Activated naive CD4-positive, alpha-beta T cell treated with anti-CD3 and anti-CD28 coated beads for 36 hours (primary cell): ENCODE measurements around the gene BICD2. TPM values are rescaled to one million over a fixed set of nuclear protein-coding genes. Genes with fewer than 3 reads are reported as not detected.
A peak's percentile ranks its signal among the peaks of the same experiment; 100 is the strongest.

Source experiments
- CTCF ChIA-PET: fragments of 350-600 bp; sonication (Branson Sonifier 250); formaldehyde crosslinking; loops from one replicate; lab custom pipeline; 2021; ENCODE audit warnings: antibody characterized with exemption; lab: Charles Lee
- DNase-seq: peaks from one replicate; pipeline ENCODE4 v3.0.0-alpha.2; 2020
- H3K27ac Mint-ChIP-seq: one replicate; pipeline ENCODE4 v1.8.0; 2021; ENCODE audit warnings: mild to moderate bottlenecking, mixed read lengths
- H3K27me3 Mint-ChIP-seq: one replicate; pipeline ENCODE4 v1.8.0; 2021; ENCODE audit warnings: low read depth, mixed read lengths
- H3K36me3 Mint-ChIP-seq: one replicate; pipeline ENCODE4 v1.8.0; 2021; ENCODE audit warnings: low read depth, mixed read lengths
- H3K4me1 Mint-ChIP-seq: one replicate; pipeline ENCODE4 v1.8.0; 2021; ENCODE audit warnings: low read depth, mixed read lengths
- H3K4me3 Mint-ChIP-seq: one replicate; pipeline ENCODE4 v1.8.0; 2021; ENCODE audit warnings: mild to moderate bottlenecking, moderate library complexity, mixed read lengths
- H3K9me3 Mint-ChIP-seq: one replicate; pipeline ENCODE4 v1.8.0; 2021; ENCODE audit warnings: mixed read lengths
- intact Hi-C: fragments of 100-400 bp; cut with micrococcal nuclease; formaldehyde crosslinking; loops from one replicate; pipeline ENCODE4 v1.15.1; 2023
- total RNA-seq, 2 experiments: library from RNA; stranded (reverse); gene quantifications; one replicate each; pipeline ENCODE4 v1.2.3, GENCODE V29; 2021

BICD2 gene
- total RNA-seq, 2 experiments from 2014 or later: 11.2 to 12.0 TPM

GRCh38 chr9:92712767-92713166, 51.9 kb downstream of the BICD2 start:
- Mint-ChIP-seq H3K36me3 (peaks cover 18% of the 10 kb centered on the region), H3K4me1 (peaks cover 16% of the 10 kb centered on the region), H3K4me3 (no peak overlapping the region), H3K9me3 (no peaks in the 10 kb centered on the region), H3K27ac (no peak overlapping the region), H3K27me3 (no peaks in the 10 kb centered on the region)
- intact Hi-C loops: no loop called here
- CTCF ChIA-PET: interaction anchor here (0.9 to 8.0 kb wide), 2 partner anchors 78 to 97 kb away, joined by 4 to 89 read pairs; no protein-coding TSS in a partner anchor
- DNase-seq: no peak

GRCh38 chr9:92711844-92712243, 52.8 kb downstream of the BICD2 start:
- peak overlapping the region; percentile 32 for H3K27ac Mint-ChIP-seq
- H3K9me3 Mint-ChIP-seq: no peaks in the 10 kb centered on the region
- H3K4me3 Mint-ChIP-seq: no peak overlapping the region
- peaks cover 19% of the 10 kb centered on the region for H3K4me1 Mint-ChIP-seq
- peaks cover 18% of the 10 kb centered on the region for H3K36me3 Mint-ChIP-seq
- no peak for DNase-seq
- intact Hi-C loops: no loop called here
- no peaks in the 10 kb centered on the region for H3K27me3 Mint-ChIP-seq
- CTCF ChIA-PET: interaction anchor here (0.7 to 8.0 kb wide), 2 partner anchors 79 to 386 kb away, joined by 4 to 89 read pairs; no protein-coding TSS in a partner anchor

GRCh38 chr9:92711146-92711545, 53.5 kb downstream of the BICD2 start:
- DNase-seq: no peak
- H3K27ac Mint-ChIP-seq: no peak overlapping the region
- intact Hi-C loops: no loop called here
- H3K4me1 Mint-ChIP-seq: peaks cover 25% of the 10 kb centered on the region
- no peaks in the 10 kb centered on the region for H3K27me3 Mint-ChIP-seq
- CTCF ChIA-PET: no interaction called here
- H3K9me3 Mint-ChIP-seq: no peaks in the 10 kb centered on the region
- H3K4me3 Mint-ChIP-seq: no peak overlapping the region
- H3K36me3 Mint-ChIP-seq: peaks cover 18% of the 10 kb centered on the region

- no peak for DNase-seq
- no peak overlapping the region for H3K4me3 Mint-ChIP-seq
- no peaks in the 10 kb centered on the region for H3K9me3 Mint-ChIP-seq
- H3K27ac Mint-ChIP-seq: no peak overlapping the region
- CTCF ChIA-PET: no interaction called here
- intact Hi-C loops: no loop called here
- peaks cover 20% of the 10 kb centered on the region for H3K36me3 Mint-ChIP-seq
- H3K4me1 Mint-ChIP-seq: peaks cover 28% of the 10 kb centered on the region
- no peaks in the 10 kb centered on the region for H3K27me3 Mint-ChIP-seq
These were observed 54.3 kb downstream of the BICD2 start for GRCh38 chr9:92710368-92710767.

- no peak overlapping the region for H3K27ac Mint-ChIP-seq
- no peak for DNase-seq
- no peaks in the 10 kb centered on the region for H3K9me3 Mint-ChIP-seq
- CTCF ChIA-PET: interaction anchor here (0.6 to 1.1 kb wide), 3 partner anchors 81 to 462 kb away, joined by 3 to 4 read pairs (median 3); no protein-coding TSS in a partner anchor
- peaks cover 28% of the 10 kb centered on the region for H3K4me1 Mint-ChIP-seq
- no peak overlapping the region for H3K4me3 Mint-ChIP-seq
- H3K36me3 Mint-ChIP-seq: peaks cover 19% of the 10 kb centered on the region
- H3K27me3 Mint-ChIP-seq: no peaks in the 10 kb centered on the region
- intact Hi-C loops: loop anchor here (5.0 kb wide), 1 partner anchor 578 kb away; no protein-coding TSS in a partner anchor
These were observed 54.7 kb downstream of the BICD2 start for GRCh38 chr9:92709954-92710353.

GRCh38 chr9:92709240-92709639, 55.4 kb downstream of the BICD2 start:
- Mint-ChIP-seq H3K9me3 (no peaks in the 10 kb centered on the region), H3K4me3 (no peak overlapping the region), H3K27me3 (no peaks in the 10 kb centered on the region), H3K36me3 (peaks cover 16% of the 10 kb centered on the region), H3K27ac (no peak overlapping the region), H3K4me1 (peaks cover 26% of the 10 kb centered on the region)
- intact Hi-C loops: loop anchor here (5.0 kb wide), 1 partner anchor 577 kb away; no protein-coding TSS in a partner anchor
- DNase-seq: no peak
- CTCF ChIA-PET: interaction anchor here (1.0 to 1.1 kb wide), 2 partner anchors 14 to 82 kb away, joined by 3 to 4 read pairs; no protein-coding TSS in a partner anchor

- Mint-ChIP-seq H3K27me3 (no peaks in the 10 kb centered on the region), H3K9me3 (no peaks in the 10 kb centered on the region), H3K4me3 (no peak overlapping the region)
These were observed 57.1 kb downstream of the BICD2 start for GRCh38 chr9:92707530-92707929.

GRCh38 chr9:92706218-92706940, 58.3 kb downstream of the BICD2 start:
- peaks cover 4% of the 10 kb centered on the region for H3K36me3 Mint-ChIP-seq
- no peak overlapping the region for H3K4me3 Mint-ChIP-seq
- peak overlapping the region; percentile 7 for H3K27ac Mint-ChIP-seq

More at GRCh38 chr9:92707530-92707929, 57.1 kb downstream of the BICD2 start:
- H3K4me1 Mint-ChIP-seq: peaks cover 22% of the 10 kb centered on the region
- H3K36me3 Mint-ChIP-seq: peaks cover 6% of the 10 kb centered on the region
- H3K27ac Mint-ChIP-seq: no peak overlapping the region
- intact Hi-C loops: loop anchor here (5.0 kb wide), 1 partner anchor 575 kb away; no protein-coding TSS in a partner anchor
- CTCF ChIA-PET: interaction anchor here (0.8 to 1.0 kb wide), 2 partner anchors 8 to 10 kb away, joined by 3 to 5 read pairs; no protein-coding TSS in a partner anchor
- no peak for DNase-seq

GRCh38 chr9:92704528-92704927, 60.1 kb downstream of the BICD2 start:
- Mint-ChIP-seq H3K4me1 (peaks cover 12% of the 10 kb centered on the region), H3K27me3 (no peaks in the 10 kb centered on the region), H3K36me3 (peaks cover 3% of the 10 kb centered on the region), H3K9me3 (no peaks in the 10 kb centered on the region), H3K4me3 (no peak overlapping the region), H3K27ac (no peak overlapping the region)
- DNase-seq: no peak
- CTCF ChIA-PET: interaction anchor here (0.6 kb wide), 1 partner anchor 89 kb away, joined by 3 read pairs; no protein-coding TSS in a partner anchor
- intact Hi-C loops: no loop called here

More at GRCh38 chr9:92706218-92706940, 58.3 kb downstream of the BICD2 start:
- Mint-ChIP-seq H3K4me1 (peaks cover 13% of the 10 kb centered on the region), H3K27me3 (no peaks in the 10 kb centered on the region), H3K9me3 (no peaks in the 10 kb centered on the region)
- peak; percentile 61 for DNase-seq
- intact Hi-C loops: loop anchor here (5.0 kb wide), 1 partner anchor 574 kb away; no protein-coding TSS in a partner anchor
- CTCF ChIA-PET: interaction anchor here (0.8 to 1.0 kb wide), 3 partner anchors 9 to 859 kb away, joined by 3 to 5 read pairs (median 3); no protein-coding TSS in a partner anchor

- no peaks in the 10 kb centered on the region for H3K27me3 Mint-ChIP-seq
- H3K4me3 Mint-ChIP-seq: no peak overlapping the region
- DNase-seq: no peak
- CTCF ChIA-PET: no interaction called here
- H3K36me3 Mint-ChIP-seq: peaks cover 2% of the 10 kb centered on the region
- intact Hi-C loops: no loop called here
- H3K27ac Mint-ChIP-seq: no peak overlapping the region
- no peaks in the 10 kb centered on the region for H3K4me1 Mint-ChIP-seq
- peaks cover 25% of the 10 kb centered on the region for H3K9me3 Mint-ChIP-seq
These were observed 68.0 kb downstream of the BICD2 start for GRCh38 chr9:92696619-92697018.

- Mint-ChIP-seq H3K4me3 (no peak overlapping the region), H3K27ac (no peak overlapping the region), H3K9me3 (peaks cover 15% of the 10 kb centered on the region), H3K27me3 (no peaks in the 10 kb centered on the region), H3K36me3 (peaks cover 2% of the 10 kb centered on the region), H3K4me1 (no peaks in the 10 kb centered on the region)
- CTCF ChIA-PET: no interaction called here
- no peak for DNase-seq
- intact Hi-C loops: no loop called here
These were observed 77.7 kb downstream of the BICD2 start for GRCh38 chr9:92686954-92687353.

- intact Hi-C loops: no loop called here
- no peak for DNase-seq
- Mint-ChIP-seq H3K27ac (no peak overlapping the region), H3K36me3 (no peaks in the 10 kb centered on the region), H3K27me3 (no peaks in the 10 kb centered on the region), H3K4me3 (no peak overlapping the region), H3K4me1 (no peaks in the 10 kb centered on the region), H3K9me3 (peaks cover 3% of the 10 kb centered on the region)
- CTCF ChIA-PET: interaction anchor here (1.0 kb wide), 1 partner anchor 29 kb away, joined by 4 read pairs; no protein-coding TSS in a partner anchor
These were observed 79.6 kb downstream of the BICD2 start for GRCh38 chr9:92685022-92685421.
